Activated T-helper 1 cell treated with Interleukin-2 at 50 U/mL for 16 hours (primary cell): ENCODE measurements around the gene CRYBG3.

Experiments used
- DNase-seq: peaks from one replicate; pipeline ENCODE4 v3.0.0-alpha.2; 2020; ENCODE audit warnings: low read depth

CRYBG3 gene

GRCh38 chr3:97974996-97975395, 153.2 kb downstream of the CRYBG3 start:
- no peak for DNase-seq

GRCh38 chr3:97975466-97975865, 153.7 kb downstream of the CRYBG3 start:
- DNase-seq = no peak

- DNase-seq = no peak
Observed at GRCh38 chr3:97979610-97980009, 157.8 kb downstream of the CRYBG3 start.

- no peak for DNase-seq
Observed at GRCh38 chr3:97981886-97982285, 160.1 kb downstream of the CRYBG3 start.

GRCh38 chr3:97983933-97984491, 162.2 kb downstream of the CRYBG3 start:
- no peak for DNase-seq

- no peak for DNase-seq
Observed at GRCh38 chr3:97987306-97987705, 165.5 kb downstream of the CRYBG3 start.

- DNase-seq = no peak
Observed at GRCh38 chr3:97988784-97989568, 167.2 kb downstream of the CRYBG3 start.

- no peak for DNase-seq
Observed at GRCh38 chr3:97990624-97991292, 168.9 kb downstream of the CRYBG3 start.

- no peak for DNase-seq
Observed at GRCh38 chr3:97991293-97991682, 169.5 kb downstream of the CRYBG3 start.

- DNase-seq = no peak
Observed at GRCh38 chr3:97992547-97993173, 170.8 kb downstream of the CRYBG3 start.

- no peak for DNase-seq
Observed at GRCh38 chr3:97993526-97993925, 171.7 kb downstream of the CRYBG3 start.

- no peak for DNase-seq
Observed at GRCh38 chr3:97994328-97994945, 172.6 kb downstream of the CRYBG3 start.
